Trophoblast cell (in vitro differentiated cells and primary cell): ENCODE measurements around the gene CD300A.
A peak's percentile ranks its signal among the peaks of the same experiment; 100 is the strongest.

Experiments
- DNase-seq, 2 donors: peaks; one replicate each; pipeline ENCODE4 v3.0.0-alpha.2; 2016
- H2AFZ ChIP-seq: 2 replicates; pipeline ENCODE4 v1.6.1; 2013; ENCODE audit warnings: low read length, moderate library complexity, mild to moderate bottlenecking; ENCODE audit not compliant: insufficient read depth, poor library complexity
- H2AK5ac ChIP-seq: 2 replicates; pipeline ENCODE4 v1.6.1; 2013; ENCODE audit warnings: mild to moderate bottlenecking, low read length
- H2BK120ac ChIP-seq: 2 replicates; pipeline ENCODE4 v1.6.1; 2013; ENCODE audit warnings: low read length, mild to moderate bottlenecking, moderate library complexity; ENCODE audit not compliant: insufficient read depth, poor library complexity
- H2BK12ac ChIP-seq: 2 replicates; pipeline ENCODE4 v1.6.1; 2013; ENCODE audit warnings: mild to moderate bottlenecking, low read length, moderate library complexity
- H2BK5ac ChIP-seq: 2 replicates; pipeline ENCODE4 v1.6.1; 2013; ENCODE audit warnings: low read length, low read depth, moderate library complexity, mild to moderate bottlenecking; ENCODE audit not compliant: poor library complexity
- H3K14ac ChIP-seq: 2 replicates; pipeline ENCODE4 v1.6.1; 2013; ENCODE audit warnings: mild to moderate bottlenecking, low read length
- H3K18ac ChIP-seq: 2 replicates; pipeline ENCODE4 v1.6.1; 2013; ENCODE audit warnings: mild to moderate bottlenecking, low read length
- H3K23ac ChIP-seq: 2 replicates; pipeline ENCODE4 v1.6.1; 2013; ENCODE audit warnings: low read length
- H3K27ac ChIP-seq: 2 replicates; pipeline ENCODE4 v1.5.1; 2013; ENCODE audit warnings: low read depth, mild to moderate bottlenecking, inconsistent platforms, low read length, moderate library complexity
- H3K27me3 ChIP-seq: 2 replicates; pipeline ENCODE4 v1.6.1; 2013; ENCODE audit warnings: inconsistent platforms, mild to moderate bottlenecking, low read length, moderate library complexity; ENCODE audit not compliant: insufficient read depth
- H3K36me3 ChIP-seq, 2 experiments: 1 replicate in 1 of 2; 2 replicates in 1 of 2; pipeline ENCODE4 v1.6.1; 2013; ENCODE audit warnings: low read length in 2 of 2, mild to moderate bottlenecking in 2 of 2, moderate library complexity in 1 of 2; ENCODE audit not compliant: insufficient read depth in 2 of 2, control insufficient read depth in 1 of 2
- H3K4ac ChIP-seq: 2 replicates; pipeline ENCODE4 v1.6.1; 2013; ENCODE audit warnings: low read depth, mild to moderate bottlenecking, low read length, moderate library complexity
- H3K4me1 ChIP-seq, 2 experiments: 1 replicate in 1 of 2; 2 replicates in 1 of 2; pipeline ENCODE4 v1.6.1; 2013; ENCODE audit warnings: low read length in 2 of 2, mild to moderate bottlenecking in 2 of 2, moderate library complexity in 1 of 2; ENCODE audit not compliant: insufficient read depth in 2 of 2, control insufficient read depth in 1 of 2
- H3K4me2 ChIP-seq: 2 replicates; pipeline ENCODE4 v1.6.1; 2013; ENCODE audit warnings: inconsistent platforms, mild to moderate bottlenecking, low read length, moderate library complexity
- H3K4me3 ChIP-seq: 2 replicates; pipeline ENCODE4 v1.5.1; 2013; ENCODE audit warnings: mild to moderate bottlenecking, low read depth, low read length, inconsistent platforms
- H3K79me1 ChIP-seq: one replicate; pipeline ENCODE4 v1.6.1; 2013; ENCODE audit warnings: low read length
- H3K79me2 ChIP-seq: 2 replicates; pipeline ENCODE4 v1.6.1; 2013; ENCODE audit warnings: low read length, mild to moderate bottlenecking; ENCODE audit not compliant: control insufficient read depth, insufficient read depth, poor library complexity
- H3K9ac ChIP-seq: 2 replicates; pipeline ENCODE4 v1.6.1; 2013; ENCODE audit warnings: mild to moderate bottlenecking, low read length
- H3K9me3 ChIP-seq: 2 replicates; pipeline ENCODE4 v1.6.1; 2013; ENCODE audit warnings: low read depth, mild to moderate bottlenecking, control low read depth, inconsistent platforms, low read length; ENCODE audit not compliant: insufficient read depth
- H4K12ac ChIP-seq: 2 replicates; pipeline ENCODE4 v1.6.1; 2013; ENCODE audit warnings: low read depth, mild to moderate bottlenecking, low read length, moderate library complexity
- H4K8ac ChIP-seq: 2 replicates; pipeline ENCODE4 v1.6.1; 2013; ENCODE audit warnings: low read depth, mild to moderate bottlenecking, low read length, moderate library complexity
- H4K91ac ChIP-seq: one replicate; pipeline ENCODE4 v1.6.1; 2013; ENCODE audit warnings: low read depth, mild to moderate bottlenecking, low read length, moderate library complexity
- WGBS: extraction: QIAGEN DNeasy Blood & Tissue Kit; methylation state at CpG from one replicate; pipeline ENCODE4 v1.1.7; 2013; ENCODE audit warnings: missing lambda C conversion rate; ENCODE audit not compliant: insufficient read length, insufficient coverage; ENCODE audit errors: extremely low coverage; 5-methylcytosine and 5-hydroxymethylcytosine counted together

The CD300A gene

GRCh38 chr17:74429604-74430384 lies 36.6 kb upstream of the CD300A start:
- Histone ChIP-seq H2BK5ac (no peak overlapping the region), H3K79me1 (peaks cover 11% of the 10 kb centered on the region), H3K9ac (no peak overlapping the region), H3K4me2 (peak overlapping the region; percentile 70), H3K79me2 (no peaks in the 10 kb centered on the region), H3K18ac (no peak overlapping the region), H3K4ac (no peak overlapping the region), H3K23ac (no peak overlapping the region), H2BK12ac (no peak overlapping the region), H2BK120ac (no peak overlapping the region), H3K4me3 (no peak overlapping the region), H2AK5ac (no peak overlapping the region), H4K12ac (no peak overlapping the region), H3K4me1 (peaks cover 17 to 24% of the 10 kb centered on the region in 2 experiments), H2AFZ (no peak overlapping the region), H4K91ac (no peak overlapping the region), H3K9me3 (peaks cover 2% of the 10 kb centered on the region), H4K8ac (no peak overlapping the region), H3K14ac (no peak overlapping the region), H3K36me3 (no peaks in the 10 kb centered on the region), H3K27ac (no peak overlapping the region), H3K27me3 (peaks cover 4% of the 10 kb centered on the region)
- no peak for DNase-seq
- WGBS = no CpG with 5 or more reads among the region's 19 CpGs

GRCh38 chr17:74430385-74430705 lies 36.1 kb upstream of the CD300A start:
- H3K23ac ChIP-seq = no peak overlapping the region
- H3K27me3 ChIP-seq = peaks cover 4% of the 10 kb centered on the region
- no peak overlapping the region for H4K12ac ChIP-seq
- no peaks in the 10 kb centered on the region for H3K36me3 ChIP-seq
- no peak overlapping the region for H2BK5ac ChIP-seq
- no peak overlapping the region for H3K18ac ChIP-seq
- H3K9ac ChIP-seq = no peak overlapping the region
- no peak overlapping the region for H4K91ac ChIP-seq
- H3K4me1 ChIP-seq = peaks cover 17 to 24% of the 10 kb centered on the region in 2 experiments
- peaks cover 11% of the 10 kb centered on the region for H3K79me1 ChIP-seq
- H3K4me2 ChIP-seq = peak overlapping the region; percentile 70
- H3K79me2 ChIP-seq = no peaks in the 10 kb centered on the region
- no peak overlapping the region for H2AFZ ChIP-seq
- no peak overlapping the region for H3K4ac ChIP-seq
- peak overlapping the region; percentile 7 for H3K27ac ChIP-seq
- peaks cover 2% of the 10 kb centered on the region for H3K9me3 ChIP-seq
- no peak overlapping the region for H2BK120ac ChIP-seq
- no peak overlapping the region for H4K8ac ChIP-seq
- no peak for DNase-seq
- H2AK5ac ChIP-seq = no peak overlapping the region
- no peak overlapping the region for H3K4me3 ChIP-seq
- no peak overlapping the region for H3K14ac ChIP-seq
- WGBS = no CpG with 5 or more reads among the region's 13 CpGs
- H2BK12ac ChIP-seq = no peak overlapping the region

GRCh38 chr17:74430706-74431567 lies 35.5 kb upstream of the CD300A start:
- Histone ChIP-seq H4K12ac (no peak overlapping the region), H3K4ac (no peak overlapping the region), H3K9me3 (peaks cover 2% of the 10 kb centered on the region), H2AK5ac (no peak overlapping the region), H3K79me1 (peaks cover 11% of the 10 kb centered on the region), H3K36me3 (no peaks in the 10 kb centered on the region), H3K9ac (no peak overlapping the region), H3K4me2 (peak overlapping the region; percentile 70), H3K4me1 (peaks cover 17 to 24% of the 10 kb centered on the region in 2 experiments), H2BK5ac (no peak overlapping the region), H3K79me2 (no peaks in the 10 kb centered on the region), H3K27me3 (peaks cover 4% of the 10 kb centered on the region), H3K14ac (peak overlapping the region; percentile 69), H4K8ac (peak overlapping the region; percentile 48), H2BK12ac (peak overlapping the region; percentile 1), H2AFZ (peak overlapping the region; percentile 56), H2BK120ac (peak overlapping the region; percentile 25), H3K18ac (peak overlapping the region; percentile 69), H3K23ac (no peak overlapping the region), H3K4me3 (peak overlapping the region; percentile 76), H4K91ac (peak overlapping the region; percentile 56), H3K27ac (peak overlapping the region; percentile 15)
- DNase-seq = peak in 1 of 2 donors; percentile 33
- WGBS = no CpG with 5 or more reads among the region's 67 CpGs

GRCh38 chr17:74431568-74432423 lies 34.6 kb upstream of the CD300A start, which contains the start of gene GPRC5C:
Gene GPRC5C (plus strand): TSS chr17:74432088. CDS start chr17:74439777, 7,689 bp downstream.
- peak; percentile 42 to 61 for DNase-seq

More at GRCh38 chr17:74431568-74432423, 34.6 kb upstream of the CD300A start, which contains the start of gene GPRC5C:
- Histone ChIP-seq H3K79me1 (peaks cover 11% of the 10 kb centered on the region), H3K4me2 (peak within 1 kb of the TSS; percentile 70), H4K8ac (peak within 1 kb of the TSS; percentile 48), H2AK5ac (no peak within 1 kb of the TSS), H2BK5ac (no peak within 1 kb of the TSS), H3K36me3 (no peaks in the 10 kb centered on the region), H3K27me3 (peaks cover 4% of the 10 kb centered on the region), H4K91ac (peak within 1 kb of the TSS; percentile 56), H3K9ac (peak within 1 kb of the TSS; percentile 28), H2BK120ac (peak within 1 kb of the TSS; percentile 25), H3K79me2 (no peaks in the 10 kb centered on the region), H3K9me3 (peaks cover 2% of the 10 kb centered on the region), H3K23ac (no peak within 1 kb of the TSS), H2BK12ac (peak within 1 kb of the TSS; percentile 1), H3K4ac (no peak within 1 kb of the TSS), H3K4me1 (peaks cover 17 to 24% of the 10 kb centered on the region in 2 experiments), H3K27ac (peak within 1 kb of the TSS; percentile 15), H4K12ac (peak within 1 kb of the TSS; percentile 43), H2AFZ (peak within 1 kb of the TSS; percentile 81), H3K14ac (peak within 1 kb of the TSS; percentile 69), H3K18ac (peak within 1 kb of the TSS; percentile 69), H3K4me3 (peak within 1 kb of the TSS; percentile 76)
- no CpG with 5 or more reads among the region's 81 CpGs for WGBS
